WTC11 (cell line): ENCODE results near the gene RABAC1. TPM values are rescaled to one million over a fixed set of nuclear protein-coding genes. Genes with fewer than 3 reads are reported as not detected.

Source experiments
- ATAC-seq: fragments of 200-7000 bp; cut with Tn5 transposase; 2 replicates; pipeline ENCODE4 v1.10.0; 2021; ENCODE audit warnings: mild to moderate bottlenecking, moderate library complexity
- CTCF ChIA-PET: fragments of 300-600 bp; sonication (Branson Sonifier 250); formaldehyde crosslinking; loops from one replicate; lab custom pipeline; 2021; ENCODE audit warnings: antibody characterized with exemption; lab: Charles Lee
- POLR2A ChIA-PET: fragments of 350-600 bp; sonication (Branson Sonifier 250); formaldehyde crosslinking; loops from one replicate; lab custom pipeline; 2021; ENCODE audit warnings: antibody characterized with exemption; lab: Charles Lee
- DNase-seq: peaks from one replicate; pipeline ENCODE4 v3.0.0; 2021; ENCODE audit warnings: low spot score
- H3K27ac Mint-ChIP-seq: 2 replicates; pipeline ENCODE4 v1.8.0; 2021; ENCODE audit warnings: mixed read lengths
- H3K27me3 Mint-ChIP-seq: 2 replicates; pipeline ENCODE4 v1.8.0; 2021; ENCODE audit warnings: low read depth, mild to moderate bottlenecking, moderate library complexity, mixed read lengths
- H3K36me3 Mint-ChIP-seq: 2 replicates; pipeline ENCODE4 v1.8.0; 2021; ENCODE audit warnings: mixed read lengths
- H3K4me1 Mint-ChIP-seq: 2 replicates; pipeline ENCODE4 v1.8.0; 2022; ENCODE audit warnings: mixed read lengths
- H3K4me3 Mint-ChIP-seq: 2 replicates; pipeline ENCODE4 v1.8.0; 2021; ENCODE audit warnings: mild to moderate bottlenecking, moderate library complexity, mixed read lengths
- H3K9me3 Mint-ChIP-seq: 2 replicates; pipeline ENCODE4 v1.8.0; 2021; ENCODE audit warnings: mixed read lengths
- ATF1 ChIP-seq: sonication (generic); formaldehyde crosslinking; IDR thresholded peaks from 2 replicates; pipeline ENCODE4 v1.8.1; 2023; ENCODE audit warnings: mild to moderate bottlenecking, moderate library complexity, missing genetic modification reagents
- CREB1 ChIP-seq: sonication (generic); formaldehyde crosslinking; IDR thresholded peaks from 2 replicates; pipeline ENCODE4 v1.8.0; 2023; ENCODE audit warnings: mild to moderate bottlenecking, missing genetic modification reagents
- E2F4 ChIP-seq: sonication (generic); formaldehyde crosslinking; IDR thresholded peaks from 2 replicates; pipeline ENCODE4 v1.8.1; 2022; ENCODE audit warnings: low read depth, mild to moderate bottlenecking, moderate library complexity, missing genetic modification reagents, borderline replicate concordance
- ELF4 ChIP-seq: sonication (generic); formaldehyde crosslinking; IDR thresholded peaks from 2 replicates; pipeline ENCODE4 v1.8.1; 2022; ENCODE audit warnings: low read depth, mild to moderate bottlenecking, moderate library complexity, missing genetic modification reagents
- ESRRA ChIP-seq: sonication (generic); formaldehyde crosslinking; IDR thresholded peaks from 2 replicates; pipeline ENCODE4 v1.8.1; 2022; ENCODE audit warnings: mild to moderate bottlenecking, missing genetic modification reagents, borderline replicate concordance
- GRHL2 ChIP-seq: fragments of 250-450 bp; sonication (Bioruptor Pico); IDR thresholded peaks from 2 replicates; pipeline ENCODE4 v1.8.0; 2022; ENCODE audit warnings: mild to moderate bottlenecking, moderate library complexity; ENCODE audit not compliant: insufficient replicate concordance, severe bottlenecking
- GTF2I ChIP-seq: fragments of 250-450 bp; sonication (Bioruptor Pico); conservative IDR thresholded peaks from 2 replicates; pipeline ENCODE4 v1.4.0; 2021; ENCODE audit warnings: mild to moderate bottlenecking
- HMGXB4 ChIP-seq: sonication (generic); formaldehyde crosslinking; IDR thresholded peaks from 2 replicates; pipeline ENCODE4 v1.8.1; 2023; ENCODE audit warnings: mild to moderate bottlenecking, moderate library complexity, missing genetic modification reagents
- IRF1 ChIP-seq: sonication (generic); formaldehyde crosslinking; IDR thresholded peaks from 2 replicates; pipeline ENCODE4 v1.8.0; 2023; ENCODE audit warnings: missing genetic modification reagents
- NFYB ChIP-seq: sonication (generic); formaldehyde crosslinking; conservative IDR thresholded peaks from 2 replicates; pipeline ENCODE4 v1.8.0; 2022; ENCODE audit warnings: low read depth, missing genetic modification reagents
- NR1H2 ChIP-seq: sonication (generic); formaldehyde crosslinking; IDR thresholded peaks from 2 replicates; pipeline ENCODE4 v1.9.0; 2021; ENCODE audit warnings: mild to moderate bottlenecking, moderate library complexity, missing genetic modification reagents
- NR3C1 ChIP-seq: sonication (generic); formaldehyde crosslinking; conservative IDR thresholded peaks from 2 replicates; pipeline ENCODE4 v1.8.1; 2023; ENCODE audit warnings: low read depth, mild to moderate bottlenecking, missing genetic modification reagents
- SMAD3 ChIP-seq: sonication (generic); formaldehyde crosslinking; IDR thresholded peaks from 2 replicates; pipeline ENCODE4 v1.8.0; 2022; ENCODE audit warnings: missing genetic modification reagents, mild to moderate bottlenecking, borderline replicate concordance
- SMAD4 ChIP-seq: sonication (generic); formaldehyde crosslinking; IDR thresholded peaks from 2 replicates; pipeline ENCODE4 v1.8.0; 2022; ENCODE audit warnings: mild to moderate bottlenecking, missing genetic modification reagents
- SOX15 ChIP-seq: fragments of 250-450 bp; sonication (Bioruptor Pico); IDR thresholded peaks from 2 replicates; pipeline ENCODE4 v1.9.0; 2021; ENCODE audit warnings: mild to moderate bottlenecking
- SP1 ChIP-seq: sonication (generic); formaldehyde crosslinking; conservative IDR thresholded peaks from 2 replicates; pipeline ENCODE4 v1.8.1; 2022; ENCODE audit warnings: missing genetic modification reagents
- TEAD4 ChIP-seq: sonication (generic); formaldehyde crosslinking; IDR thresholded peaks from 2 replicates; pipeline ENCODE4 v1.8.0; 2022; ENCODE audit warnings: mild to moderate bottlenecking, missing genetic modification reagents
- TP53 ChIP-seq: sonication (generic); formaldehyde crosslinking; IDR thresholded peaks from 2 replicates; pipeline ENCODE4 v1.8.1; 2023; ENCODE audit warnings: mild to moderate bottlenecking, missing genetic modification reagents
- ZNF121 ChIP-seq: sonication (generic); formaldehyde crosslinking; IDR thresholded peaks from 2 replicates; pipeline ENCODE4 v1.8.0; 2023; ENCODE audit warnings: missing genetic modification reagents
- ZNF232 ChIP-seq: sonication (generic); formaldehyde crosslinking; IDR thresholded peaks from 2 replicates; pipeline ENCODE4 v1.8.0; 2022; ENCODE audit warnings: mild to moderate bottlenecking, missing genetic modification reagents
- total RNA-seq: library from RNA; stranded (reverse); gene quantifications from 3 replicates; pipeline ENCODE4 v1.2.3, GENCODE V29; 2021
- TF ChIP-seq, protein P1 (sequence below): sonication (generic); formaldehyde crosslinking; conservative IDR thresholded peaks from 2 replicates; pipeline ENCODE4 v1.8.1; 2023; ENCODE audit warnings: mild to moderate bottlenecking, low read depth, missing genetic modification reagents, moderate library complexity
- TF ChIP-seq, protein P2 (sequence below): fragments of 250-450 bp; sonication (Bioruptor Pico); IDR thresholded peaks from 2 replicates; pipeline ENCODE4 v2.1.2; 2022; ENCODE audit warnings: mild to moderate bottlenecking, moderate library complexity
- TF ChIP-seq, protein P3 (sequence below): fragments of 250-450 bp; sonication (Bioruptor Pico); conservative IDR thresholded peaks from 2 replicates; pipeline ENCODE4 v1.9.0; 2021; ENCODE audit warnings: mild to moderate bottlenecking

RABAC1 gene
- total RNA-seq, 1 experiment from 2014 or later, result 159 TPM

DNA sequence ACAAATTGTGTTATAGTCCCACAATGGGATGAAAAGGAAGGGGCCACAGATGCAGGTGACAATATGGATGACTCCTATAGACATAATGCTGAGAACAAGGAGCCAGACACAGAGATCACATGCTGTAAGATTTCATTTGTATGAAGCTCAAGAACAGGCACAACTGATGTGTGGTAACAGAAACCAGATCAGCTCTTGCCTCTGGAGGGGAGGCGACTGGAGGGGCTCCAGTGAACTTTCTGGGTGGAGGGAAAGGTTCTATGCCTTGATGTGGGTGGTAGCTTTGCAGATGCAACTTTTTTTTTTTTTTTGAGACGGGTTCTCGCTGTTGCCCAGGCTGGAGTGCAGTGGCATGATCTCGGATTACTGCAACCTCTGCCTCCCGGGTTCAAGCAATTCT, 6.0 kb upstream of the RABAC1 start:
- H3K4me3 Mint-ChIP-seq, result no peak overlapping the region
- no peaks in the 10 kb centered on the region; the same call in 1 of the 2 replicates for H3K4me1 Mint-ChIP-seq
- no peak for TF ChIP-seq TP53
- TF ChIP-seq, protein P1, sequence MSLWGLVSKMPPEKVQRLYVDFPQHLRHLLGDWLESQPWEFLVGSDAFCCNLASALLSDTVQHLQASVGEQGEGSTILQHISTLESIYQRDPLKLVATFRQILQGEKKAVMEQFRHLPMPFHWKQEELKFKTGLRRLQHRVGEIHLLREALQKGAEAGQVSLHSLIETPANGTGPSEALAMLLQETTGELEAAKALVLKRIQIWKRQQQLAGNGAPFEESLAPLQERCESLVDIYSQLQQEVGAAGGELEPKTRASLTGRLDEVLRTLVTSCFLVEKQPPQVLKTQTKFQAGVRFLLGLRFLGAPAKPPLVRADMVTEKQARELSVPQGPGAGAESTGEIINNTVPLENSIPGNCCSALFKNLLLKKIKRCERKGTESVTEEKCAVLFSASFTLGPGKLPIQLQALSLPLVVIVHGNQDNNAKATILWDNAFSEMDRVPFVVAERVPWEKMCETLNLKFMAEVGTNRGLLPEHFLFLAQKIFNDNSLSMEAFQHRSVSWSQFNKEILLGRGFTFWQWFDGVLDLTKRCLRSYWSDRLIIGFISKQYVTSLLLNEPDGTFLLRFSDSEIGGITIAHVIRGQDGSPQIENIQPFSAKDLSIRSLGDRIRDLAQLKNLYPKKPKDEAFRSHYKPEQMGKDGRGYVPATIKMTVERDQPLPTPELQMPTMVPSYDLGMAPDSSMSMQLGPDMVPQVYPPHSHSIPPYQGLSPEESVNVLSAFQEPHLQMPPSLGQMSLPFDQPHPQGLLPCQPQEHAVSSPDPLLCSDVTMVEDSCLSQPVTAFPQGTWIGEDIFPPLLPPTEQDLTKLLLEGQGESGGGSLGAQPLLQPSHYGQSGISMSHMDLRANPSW (CRISPR knock-in tag), result no peak
- no peak for TF ChIP-seq TEAD4 (CRISPR knock-in tag)
- no peak for TF ChIP-seq ESRRA (CRISPR knock-in tag)
- no peak for TF ChIP-seq ZNF121 (CRISPR knock-in tag)
- TF ChIP-seq NR3C1 (CRISPR knock-in tag), result no peak
- TF ChIP-seq SMAD4 (CRISPR knock-in tag), result no peak
- no peak for TF ChIP-seq NFYB
- no peak for TF ChIP-seq SOX15 (CRISPR knock-in tag)
- no peak for TF ChIP-seq E2F4 (CRISPR knock-in tag)
- no peak for TF ChIP-seq ATF1 (CRISPR knock-in tag)
- TF ChIP-seq NR1H2 (CRISPR knock-in tag), result no peak
- no peak for TF ChIP-seq IRF1 (CRISPR knock-in tag)
- TF ChIP-seq SMAD3 (CRISPR knock-in tag), result no peak
- no peak for TF ChIP-seq ELF4
- H3K9me3 Mint-ChIP-seq, result no peaks in the 10 kb centered on the region
- H3K27ac Mint-ChIP-seq, result no peak overlapping the region
- POLR2A ChIA-PET, result no interaction called here
- no peak for DNase-seq
- CTCF ChIA-PET, result interaction anchor here (0.6 to 2.2 kb wide), 4 partner anchors 58 to 212 kb away, joined by 3 to 8 read pairs (median 4); no protein-coding TSS in a partner anchor
- peaks cover 3% of the 10 kb centered on the region; the same call in 1 of the 2 replicates for H3K36me3 Mint-ChIP-seq
- no peak for ATAC-seq
- no peaks in the 10 kb centered on the region for H3K27me3 Mint-ChIP-seq

- DNase-seq, result no peak
- Mint-ChIP-seq H3K4me3 (no peak overlapping the region; the same call in 1 of the 2 replicates), H3K4me1 (peaks cover 18% of the 10 kb centered on the region), H3K9me3 (no peaks in the 10 kb centered on the region), H3K36me3 (no peaks in the 10 kb centered on the region; the same call in 1 of the 2 replicates), H3K27ac (no peak overlapping the region; the same call in 1 of the 2 replicates), H3K27me3 (no peaks in the 10 kb centered on the region)
- CTCF ChIA-PET, result interaction anchor here (0.6 to 5.1 kb wide), 5 partner anchors 17 to 541 kb away, joined by 3 to 23 read pairs (median 5); no protein-coding TSS in a partner anchor
- POLR2A ChIA-PET, result interaction anchor here (0.7 kb wide), 1 partner anchor 40 kb away, joined by 3 read pairs; no protein-coding TSS in a partner anchor
- ATAC-seq, result no peak
- TF ChIP-seq GRHL2 (CRISPR knock-in tag) (no peak), HMGXB4 (CRISPR knock-in tag) (no peak), E2F4 (CRISPR knock-in tag) (no peak), CREB1 (CRISPR knock-in tag) (no peak), ZNF232 (CRISPR knock-in tag) (no peak), SP1 (no peak), GTF2I (CRISPR knock-in tag) (no peak)
- TF ChIP-seq, protein P2, sequence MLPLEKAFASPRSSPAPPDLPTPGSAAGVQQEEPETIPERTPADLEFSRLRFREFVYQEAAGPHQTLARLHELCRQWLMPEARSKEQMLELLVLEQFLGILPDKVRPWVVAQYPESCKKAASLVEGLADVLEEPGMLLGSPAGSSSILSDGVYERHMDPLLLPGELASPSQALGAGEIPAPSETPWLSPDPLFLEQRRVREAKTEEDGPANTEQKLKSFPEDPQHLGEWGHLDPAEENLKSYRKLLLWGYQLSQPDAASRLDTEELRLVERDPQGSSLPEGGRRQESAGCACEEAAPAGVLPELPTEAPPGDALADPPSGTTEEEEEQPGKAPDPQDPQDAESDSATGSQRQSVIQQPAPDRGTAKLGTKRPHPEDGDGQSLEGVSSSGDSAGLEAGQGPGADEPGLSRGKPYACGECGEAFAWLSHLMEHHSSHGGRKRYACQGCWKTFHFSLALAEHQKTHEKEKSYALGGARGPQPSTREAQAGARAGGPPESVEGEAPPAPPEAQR (CRISPR knock-in tag), result no peak
- TF ChIP-seq, protein P3, sequence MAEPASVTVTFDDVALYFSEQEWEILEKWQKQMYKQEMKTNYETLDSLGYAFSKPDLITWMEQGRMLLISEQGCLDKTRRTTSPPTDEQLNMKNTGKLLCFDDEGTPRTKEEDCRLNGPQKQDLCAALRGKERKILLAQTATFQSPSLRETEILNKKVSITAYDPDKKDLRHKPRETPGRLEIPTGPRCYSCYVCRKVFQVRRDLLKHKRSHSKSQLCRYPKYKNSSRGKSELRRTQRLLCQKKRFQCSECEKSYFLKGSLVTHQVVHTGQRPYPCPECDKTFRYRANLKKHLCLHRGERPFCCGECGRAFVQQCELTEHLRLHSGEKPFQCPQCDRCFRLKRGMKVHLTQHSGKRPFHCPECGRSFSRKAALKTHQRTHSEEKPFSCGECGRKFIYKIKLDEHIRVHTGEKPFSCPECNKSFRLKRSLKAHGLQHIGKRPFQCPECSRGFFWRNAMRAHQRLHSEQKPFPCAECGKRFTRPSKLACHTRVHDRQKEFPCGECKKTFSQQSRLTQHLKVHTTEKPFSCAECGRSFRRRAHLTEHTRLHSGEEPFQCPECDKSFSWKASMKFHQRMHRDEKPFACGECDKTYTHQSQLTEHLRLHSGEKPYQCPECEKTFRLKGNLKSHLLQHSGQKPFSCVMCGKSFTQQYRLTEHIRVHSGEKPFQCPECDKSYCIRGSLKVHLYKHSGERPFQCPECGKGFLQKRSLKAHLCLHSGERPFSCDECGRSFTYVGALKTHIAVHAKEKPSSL (CRISPR knock-in tag), result no peak
These were observed 1.9 kb upstream of the RABAC1 start for GRCh38 chr19:41960973-41961372.
